Testis (tissue), 3 donors: ENCODE results near the gene PFKL. TPM values are rescaled to one million over a fixed set of nuclear protein-coding genes. Genes with fewer than 3 reads are reported as not detected.

Experiments used
- DNase-seq: peaks from one replicate; pipeline ENCODE4 v3.0.0-alpha.2; 2019
- H3K27ac ChIP-seq, 2 donors: fragments of 200-600 bp; sonication (generic); one replicate each; pipeline ENCODE4 v1.5.1; 2019
- H3K27me3 ChIP-seq: fragments of 200-600 bp; sonication (generic); one replicate; pipeline ENCODE4 v1.5.1; 2019
- H3K36me3 ChIP-seq: fragments of 200-600 bp; sonication (generic); one replicate; pipeline ENCODE4 v1.5.1; 2017; ENCODE audit warnings: low read depth; ENCODE audit errors: missing control alignments
- H3K4me1 ChIP-seq: fragments of 200-600 bp; sonication (generic); one replicate; pipeline ENCODE4 v1.5.1; 2019
- H3K4me3 ChIP-seq, 2 donors: fragments of 200-600 bp; sonication (generic); one replicate each; pipeline ENCODE4 v1.5.1; 2017 to 2019
- H3K9me3 ChIP-seq: fragments of 200-600 bp; sonication (generic); one replicate; pipeline ENCODE4 v1.5.1; 2017
- POLR2A ChIP-seq: fragments of 450-650 bp; IDR thresholded peaks from one replicate; pipeline ENCODE4 v1.6.1; 2017; ENCODE audit warnings: antibody characterized with exemption, mild to moderate bottlenecking, moderate library complexity
- WGBS, 2 donors: methylation state at CpG; one replicate each; pipeline ENCODE4 v1.1.5; 2018; 5-methylcytosine and 5-hydroxymethylcytosine counted together
- intact Hi-C: fragments of 100-400 bp; cut with DNase I; formaldehyde crosslinking; loops from one replicate; pipeline ENCODE4 v1.15.1; 2023; ENCODE audit warnings: low total_unique reads
- polyA plus RNA-seq: library from polyadenylated mRNA; stranded (reverse); fragments of 350-450 nt; fragmentation: Illumina TruSeq; extraction: RNeasy Lipid Tissue Mini Kit (QIAGEN cat#74804); gene quantifications from one replicate; pipeline ENCODE4 v1.2.3, GENCODE V29; 2014; ENCODE audit warnings: low read depth, low replicate concordance; ENCODE audit not compliant: insufficient read depth
- total RNA-seq, 2 donors: library from RNA; depleted of rRNA; stranded (reverse); fragments of >200 nt; gene quantifications; one replicate each; pipeline ENCODE4 v1.2.3, GENCODE V29; 2016
- TF ChIP-seq, protein P1 (sequence below), 3 experiments: fragments of 450-650 bp in 2 of 3; fragments of 200-600 bp in 1 of 3; sonication (generic) in 1 of 3; IDR thresholded peaks; one replicate each; pipeline ENCODE4 v1.5.1; 2016 to 2019; ENCODE audit warnings: antibody characterized with exemption in 3 of 3, mild to moderate bottlenecking in 2 of 3, moderate library complexity in 1 of 3

The PFKL gene
- total and polyA plus RNA-seq, 3 donors from 2014 or later: 132 to 298 (median 213) TPM

DNA sequence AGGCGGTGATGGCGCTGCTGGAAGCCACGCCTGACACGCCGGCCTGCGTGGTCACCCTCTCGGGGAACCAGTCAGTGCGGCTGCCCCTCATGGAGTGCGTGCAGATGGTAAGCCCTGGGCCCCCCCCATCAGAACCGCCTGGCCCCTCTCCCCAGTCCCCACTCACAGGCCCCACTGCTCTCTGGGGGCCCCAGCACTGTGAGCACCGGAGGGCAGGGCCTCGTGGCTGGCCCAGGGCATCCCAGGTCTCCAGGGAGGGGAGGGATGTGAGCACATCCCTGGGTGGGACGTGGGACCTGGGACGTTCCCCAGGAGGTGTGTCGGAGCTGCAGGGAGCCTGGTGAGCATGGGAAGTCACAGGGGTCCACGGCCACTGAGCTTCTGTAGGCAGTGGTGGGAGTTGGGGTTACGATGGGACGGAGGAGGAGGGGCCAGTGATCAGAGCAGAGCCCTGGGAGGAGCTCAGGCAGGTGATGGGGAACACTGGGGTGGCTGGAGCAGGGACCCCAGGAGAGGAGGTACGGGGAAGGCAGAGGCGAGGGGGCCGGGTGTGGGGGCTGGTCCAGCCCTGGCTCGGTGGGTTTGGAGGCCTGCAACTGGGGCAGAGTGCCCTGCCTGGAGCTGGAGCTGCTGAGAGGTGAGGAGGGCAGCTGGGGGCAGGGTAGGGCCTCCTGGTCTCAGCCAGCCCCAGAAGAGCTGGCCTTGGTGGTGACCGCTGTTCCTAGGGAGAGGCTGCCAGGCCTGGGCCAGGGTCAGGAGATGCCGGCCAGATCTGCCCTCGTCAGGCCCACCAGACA is 18.8 kb downstream of the PFKL start:
- no peak for DNase-seq
- intact Hi-C loops: no loop called here

DNA sequence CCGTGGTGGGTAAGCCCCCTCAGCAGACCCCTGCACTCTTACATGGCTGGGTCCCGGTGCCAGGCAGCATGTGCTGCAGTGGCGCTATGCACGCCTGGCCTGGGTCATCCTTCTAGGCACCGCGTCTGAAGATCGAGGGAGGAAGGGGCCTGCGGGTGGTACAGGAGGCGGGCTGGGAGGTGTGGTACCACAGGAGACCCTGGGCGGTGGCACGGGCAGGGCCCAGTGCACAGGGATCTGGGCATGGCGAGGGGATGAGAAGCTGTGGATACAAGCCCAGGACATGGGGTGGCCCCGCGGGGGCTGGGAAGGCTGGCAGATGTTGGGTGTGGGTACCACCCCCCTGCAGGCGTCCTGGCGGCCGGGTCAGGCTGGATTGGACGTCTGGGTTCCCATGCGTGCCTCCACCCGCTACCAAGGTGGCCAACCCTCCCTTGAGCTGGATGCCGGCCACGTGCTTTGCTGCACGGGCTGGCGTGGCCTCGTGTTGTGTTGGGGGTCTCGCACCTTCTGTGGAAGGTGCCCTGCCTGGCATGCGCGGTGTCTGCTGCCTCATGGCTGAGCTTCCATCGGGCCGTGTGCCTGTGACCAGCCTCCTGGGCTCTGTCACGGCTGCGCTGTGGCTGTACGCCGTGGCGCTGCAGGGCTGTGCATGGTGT is 19.7 kb downstream of the PFKL start:
- Histone ChIP-seq H3K27me3 (no peaks in the 10 kb centered on the region), H3K36me3 (no peaks in the 10 kb centered on the region), H3K4me3 (no peak overlapping the region), H3K27ac (no peak overlapping the region), H3K9me3 (no peaks in the 10 kb centered on the region), H3K4me1 (no peaks in the 10 kb centered on the region)
- no peak for DNase-seq
- TF ChIP-seq, protein P1, sequence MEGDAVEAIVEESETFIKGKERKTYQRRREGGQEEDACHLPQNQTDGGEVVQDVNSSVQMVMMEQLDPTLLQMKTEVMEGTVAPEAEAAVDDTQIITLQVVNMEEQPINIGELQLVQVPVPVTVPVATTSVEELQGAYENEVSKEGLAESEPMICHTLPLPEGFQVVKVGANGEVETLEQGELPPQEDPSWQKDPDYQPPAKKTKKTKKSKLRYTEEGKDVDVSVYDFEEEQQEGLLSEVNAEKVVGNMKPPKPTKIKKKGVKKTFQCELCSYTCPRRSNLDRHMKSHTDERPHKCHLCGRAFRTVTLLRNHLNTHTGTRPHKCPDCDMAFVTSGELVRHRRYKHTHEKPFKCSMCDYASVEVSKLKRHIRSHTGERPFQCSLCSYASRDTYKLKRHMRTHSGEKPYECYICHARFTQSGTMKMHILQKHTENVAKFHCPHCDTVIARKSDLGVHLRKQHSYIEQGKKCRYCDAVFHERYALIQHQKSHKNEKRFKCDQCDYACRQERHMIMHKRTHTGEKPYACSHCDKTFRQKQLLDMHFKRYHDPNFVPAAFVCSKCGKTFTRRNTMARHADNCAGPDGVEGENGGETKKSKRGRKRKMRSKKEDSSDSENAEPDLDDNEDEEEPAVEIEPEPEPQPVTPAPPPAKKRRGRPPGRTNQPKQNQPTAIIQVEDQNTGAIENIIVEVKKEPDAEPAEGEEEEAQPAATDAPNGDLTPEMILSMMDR (IDR thresholded peaks at IDR 0.05): no peak
- no peak for TF ChIP-seq POLR2A
- WGBS, 2 donors: 93 to 94% methylated on average over 12 to 26 of the region's 35 CpGs
- intact Hi-C loops: no loop called here

More for the DNA sequence above, 18.8 kb downstream of the PFKL start:
- WGBS, 2 donors: 93 to 100% methylated on average over 6 to 25 of the region's 25 CpGs
- Histone ChIP-seq H3K36me3 (no peaks in the 10 kb centered on the region), H3K9me3 (no peaks in the 10 kb centered on the region), H3K27ac (no peak overlapping the region), H3K27me3 (no peaks in the 10 kb centered on the region), H3K4me1 (no peaks in the 10 kb centered on the region), H3K4me3 (no peak overlapping the region)
- no peak for TF ChIP-seq POLR2A
- TF ChIP-seq, protein P1 (IDR thresholded peaks at IDR 0.05): no peak

DNA sequence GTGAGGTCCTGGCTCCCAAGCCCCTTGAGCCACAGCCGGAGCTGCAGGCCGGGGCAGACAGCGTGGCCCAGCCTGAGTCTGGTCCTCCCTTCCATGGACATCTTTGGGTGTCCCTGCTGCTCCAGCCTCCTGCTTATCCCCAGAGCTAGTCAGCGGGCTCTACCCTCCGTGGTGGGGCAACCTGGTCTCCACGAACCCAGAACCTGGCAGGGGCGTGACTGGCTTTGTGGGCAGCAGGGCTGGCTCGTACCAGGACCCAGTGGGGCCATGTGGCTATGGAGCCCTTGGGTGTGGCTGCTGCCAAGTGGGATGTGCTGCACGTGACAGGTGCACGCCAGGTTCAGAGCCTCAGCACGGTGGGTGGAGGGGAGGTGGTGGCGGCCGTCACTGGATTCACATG is 21.0 kb downstream of the PFKL start:
- Histone ChIP-seq H3K9me3 (no peaks in the 10 kb centered on the region), H3K36me3 (no peaks in the 10 kb centered on the region), H3K4me3 (no peak overlapping the region), H3K4me1 (peaks cover 3% of the 10 kb centered on the region), H3K27me3 (no peaks in the 10 kb centered on the region), H3K27ac (no peak overlapping the region)
- no peak for DNase-seq
- intact Hi-C loops: no loop called here
- WGBS, 2 donors: 94 to 100% methylated on average over 1 to 13 of the region's 13 CpGs
- no peak for TF ChIP-seq POLR2A
- TF ChIP-seq, protein P1 (IDR thresholded peaks at IDR 0.05): no peak

DNA sequence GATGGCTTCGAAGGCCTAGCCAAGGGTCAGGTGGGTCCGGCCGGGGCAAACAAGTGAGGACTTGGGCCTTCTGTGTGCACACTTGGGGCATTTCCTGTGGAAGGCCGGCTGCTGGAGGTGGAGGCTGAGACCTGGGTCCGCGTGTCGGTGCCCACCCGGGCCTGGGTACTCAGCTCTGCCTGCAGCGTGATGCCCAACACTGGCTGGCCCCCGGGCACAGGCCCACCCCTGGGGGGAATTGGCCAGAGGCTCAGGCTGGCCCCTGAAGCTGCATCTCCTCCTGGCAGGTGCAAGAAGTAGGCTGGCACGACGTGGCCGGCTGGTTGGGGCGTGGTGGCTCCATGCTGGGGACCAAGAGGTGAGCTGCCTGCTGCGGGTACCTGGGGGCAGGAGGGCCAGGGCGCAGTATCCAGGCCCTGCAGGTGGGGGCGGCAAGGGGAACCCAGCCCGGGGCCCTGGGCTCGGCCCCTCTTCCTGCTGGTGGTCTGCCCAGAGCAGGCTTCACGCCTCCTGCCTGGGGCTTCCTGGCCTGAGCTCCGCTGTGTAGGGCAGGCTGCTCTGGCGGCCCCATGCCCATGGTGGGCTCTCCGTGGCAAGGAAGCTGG is 22.1 kb downstream of the PFKL start:
- H3K4me1 ChIP-seq: peaks cover 3% of the 10 kb centered on the region
- DNase-seq: no peak
- intact Hi-C loops: no loop called here
- 88 to 94% methylated on average over 7 to 21 of the region's 23 CpGs for WGBS, 2 donors
- H3K36me3 ChIP-seq: no peaks in the 10 kb centered on the region
- no peak overlapping the region for H3K27ac ChIP-seq
- H3K9me3 ChIP-seq: no peaks in the 10 kb centered on the region
- no peaks in the 10 kb centered on the region for H3K27me3 ChIP-seq
- TF ChIP-seq POLR2A: no peak
- TF ChIP-seq, protein P1 (IDR thresholded peaks at IDR 0.05): no peak
- H3K4me3 ChIP-seq: no peak overlapping the region
